ENCODE data around the gene PDHA1. TPM values are rescaled to one million over a fixed set of nuclear protein-coding genes. Genes with fewer than 3 reads are reported as not detected.

The PDHA1 gene
- total and polyA plus RNA-seq, 11 donors: 235 to 1,225 (median 919) TPM

DNA sequence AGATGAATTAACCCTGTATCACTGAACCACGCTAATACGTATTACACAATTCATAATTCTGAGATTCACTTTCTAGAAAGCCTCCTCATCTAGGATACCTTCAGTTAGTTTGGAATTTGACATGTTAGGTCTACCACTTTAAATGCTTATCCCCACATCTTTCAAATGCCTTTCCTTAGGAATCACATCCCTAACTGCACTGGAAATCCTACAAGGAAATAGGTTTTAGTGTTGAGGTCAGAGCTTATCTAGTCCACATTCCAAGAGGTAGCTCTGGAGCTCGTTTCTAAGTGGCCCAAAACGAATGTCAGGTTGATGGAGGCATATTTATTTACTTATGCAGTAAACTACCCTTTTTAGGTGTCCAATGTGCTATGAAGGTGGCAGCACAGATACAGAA lies 18.0 kb downstream of the PDHA1 start:
- no peaks in the 10 kb centered on the region for H3K27me3 ChIP-seq
- no peaks in the 10 kb centered on the region for H3K9me3 ChIP-seq
- H3K4me1 ChIP-seq: no peaks in the 10 kb centered on the region
- no peak for DNase-seq
- intact Hi-C loops (cut with DNase I): no loop called here
- TF ChIP-seq POLR2A (IDR thresholded peaks at IDR 0.05): no peak
- TF ChIP-seq, protein P1, sequence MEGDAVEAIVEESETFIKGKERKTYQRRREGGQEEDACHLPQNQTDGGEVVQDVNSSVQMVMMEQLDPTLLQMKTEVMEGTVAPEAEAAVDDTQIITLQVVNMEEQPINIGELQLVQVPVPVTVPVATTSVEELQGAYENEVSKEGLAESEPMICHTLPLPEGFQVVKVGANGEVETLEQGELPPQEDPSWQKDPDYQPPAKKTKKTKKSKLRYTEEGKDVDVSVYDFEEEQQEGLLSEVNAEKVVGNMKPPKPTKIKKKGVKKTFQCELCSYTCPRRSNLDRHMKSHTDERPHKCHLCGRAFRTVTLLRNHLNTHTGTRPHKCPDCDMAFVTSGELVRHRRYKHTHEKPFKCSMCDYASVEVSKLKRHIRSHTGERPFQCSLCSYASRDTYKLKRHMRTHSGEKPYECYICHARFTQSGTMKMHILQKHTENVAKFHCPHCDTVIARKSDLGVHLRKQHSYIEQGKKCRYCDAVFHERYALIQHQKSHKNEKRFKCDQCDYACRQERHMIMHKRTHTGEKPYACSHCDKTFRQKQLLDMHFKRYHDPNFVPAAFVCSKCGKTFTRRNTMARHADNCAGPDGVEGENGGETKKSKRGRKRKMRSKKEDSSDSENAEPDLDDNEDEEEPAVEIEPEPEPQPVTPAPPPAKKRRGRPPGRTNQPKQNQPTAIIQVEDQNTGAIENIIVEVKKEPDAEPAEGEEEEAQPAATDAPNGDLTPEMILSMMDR (IDR thresholded peaks at IDR 0.05): no peak
- 49 to 68% (median 61%) methylated on average over 4 of the region's 4 CpGs for WGBS, 4 donors
- no peak overlapping the region for H3K27ac ChIP-seq
- H3K4me3 ChIP-seq: no peak overlapping the region
- peaks cover 0 to 70% (median 41%) of the 10 kb centered on the region in 9 donors for H3K36me3 ChIP-seq
- no peak for ATAC-seq

DNA sequence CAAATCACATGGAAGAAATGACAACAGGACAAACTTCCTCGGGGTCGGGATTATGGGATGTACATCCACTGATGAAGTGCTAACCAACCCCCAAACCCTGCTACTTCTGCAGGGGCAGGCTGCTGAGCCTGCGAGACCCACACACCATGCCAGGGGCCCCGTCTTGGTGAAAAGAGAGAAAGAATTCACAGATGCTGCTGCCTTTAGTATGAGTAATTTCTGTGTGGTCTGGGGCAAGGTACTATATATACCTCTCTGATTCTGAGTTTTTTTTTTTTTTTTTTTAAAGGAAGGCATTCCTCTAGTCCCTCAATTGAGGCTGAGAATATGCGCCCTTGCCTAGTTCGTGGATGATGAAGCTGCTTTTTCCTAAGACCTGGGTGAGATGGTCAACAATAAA lies 24.8 kb downstream of the PDHA1 start:
- H3K4me1 ChIP-seq: peaks cover 0 to 2% (median 0%) of the 10 kb centered on the region in 12 donors
- no peak for TF ChIP-seq POLR2A (IDR thresholded peaks at IDR 0.05)
- TF ChIP-seq, protein P1 (IDR thresholded peaks at IDR 0.05): no peak
- peaks cover 0 to 4% (median 0%) of the 10 kb centered on the region in 12 donors for H3K9me3 ChIP-seq
- no peak overlapping the region for H3K27ac ChIP-seq
- WGBS, 4 donors: 83 to 94% (median 91%) methylated on average over 6 of the region's 6 CpGs
- DNase-seq (no peak), ATAC-seq (no peak)
- no peak overlapping the region for H3K4me3 ChIP-seq
- H3K27me3 ChIP-seq: no peaks in the 10 kb centered on the region
- intact Hi-C loops (cut with DNase I): no loop called here
- peaks cover 0 to 7% (median 0%) of the 10 kb centered on the region in 9 donors for H3K36me3 ChIP-seq

DNA sequence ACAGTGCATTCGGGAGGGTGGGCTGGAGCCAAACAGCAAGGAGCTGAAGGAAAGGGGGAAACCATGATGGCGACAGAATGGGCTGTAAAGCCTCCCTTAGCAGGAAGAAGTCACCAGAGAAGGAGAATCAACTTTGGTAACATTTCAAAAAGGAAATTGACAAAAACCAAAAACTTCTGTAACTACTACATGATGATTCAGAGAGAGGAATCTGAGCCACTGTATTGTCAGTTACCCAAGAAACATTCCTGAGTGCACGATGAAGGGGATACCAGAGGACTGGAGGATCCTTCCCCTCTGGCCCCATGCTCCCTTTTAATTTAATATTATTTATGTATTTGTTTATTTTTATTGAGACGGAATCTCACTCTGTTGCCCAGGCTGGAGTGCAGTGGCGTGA lies 26.3 kb downstream of the PDHA1 start:
- no peaks in the 10 kb centered on the region for H3K36me3 ChIP-seq
- peaks cover 0 to 4% (median 0%) of the 10 kb centered on the region in 12 donors for H3K9me3 ChIP-seq
- TF ChIP-seq, protein P1 (IDR thresholded peaks at IDR 0.05): no peak
- TF ChIP-seq POLR2A (IDR thresholded peaks at IDR 0.05): no peak
- 77 to 96% (median 88%) methylated on average over 5 of the region's 5 CpGs for WGBS, 4 donors
- H3K4me3 ChIP-seq: no peak overlapping the region
- no peaks in the 10 kb centered on the region for H3K27me3 ChIP-seq
- intact Hi-C loops (cut with DNase I): loop anchor here in 9 of 10 donors (5.0 to 10.0 kb wide), 8 partner anchors 162 to 615 kb away; partner anchors contain the start of gene SH3KBP1 (in 3 of the 9)
- no peak overlapping the region for H3K27ac ChIP-seq
- H3K4me1 ChIP-seq: peaks cover 0 to 2% (median 0%) of the 10 kb centered on the region in 12 donors
- DNase-seq: no peak
- no peak for ATAC-seq

DNA sequence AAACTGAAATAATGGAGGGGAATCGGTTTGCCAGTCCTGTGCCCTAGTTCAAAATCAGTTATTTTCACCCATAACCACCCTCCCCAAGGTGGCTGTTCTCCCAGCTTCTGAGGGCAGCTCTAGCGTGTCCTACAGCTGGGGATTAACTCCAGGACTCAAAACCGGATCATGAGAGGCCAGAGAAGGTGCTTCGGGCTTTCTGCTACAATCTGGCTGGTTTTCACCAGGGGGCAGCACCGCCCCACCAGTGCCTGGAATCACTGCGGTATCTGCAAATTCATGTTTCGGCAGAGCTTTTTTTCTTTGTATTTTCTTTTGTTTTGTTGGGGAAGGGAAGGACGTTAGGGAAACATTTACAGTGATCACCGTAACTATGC lies 28.4 kb downstream of the PDHA1 start:
- 0 to 21% (median 7%) methylated on average over 9 of the region's 9 CpGs for WGBS, 4 donors
- DNase-seq (peak in 4 of 5 donors; percentile 41 to 66 (median 50)), ATAC-seq (peak; percentile 19 to 81 (median 72))
- H3K9me3 ChIP-seq: peaks cover 0 to under 1% (median 0%) of the 10 kb centered on the region in 12 donors
- TF ChIP-seq, protein P1 (IDR thresholded peaks at IDR 0.05): peak; percentile 47 to 76 (median 61)
- TF ChIP-seq POLR2A (IDR thresholded peaks at IDR 0.05): no peak
- H3K27me3 ChIP-seq: no peaks in the 10 kb centered on the region
- no peaks in the 10 kb centered on the region for H3K36me3 ChIP-seq
- H3K4me3 ChIP-seq: peak overlapping the region in 11 of 12 donors; percentile 8 to 58 (median 44)
- no peak overlapping the region for H3K27ac ChIP-seq
- intact Hi-C loops (cut with DNase I): loop anchor here in 9 of 10 donors (2.0 to 10.0 kb wide), 9 partner anchors 160 to 613 kb away; partner anchors contain the start of gene SH3KBP1 (in 3 of the 9)
- H3K4me1 ChIP-seq: peaks cover 0 to 2% (median 0%) of the 10 kb centered on the region in 12 donors
